B cell (primary cell): ENCODE measurements around the gene PCDH9.

ENCODE experiments used
- EZH2 ChIP-seq: IDR thresholded peaks from 2 replicates; pipeline ENCODE4 v1.6.1; 2012; ENCODE audit warnings: borderline replicate concordance, low read depth, mild to moderate bottlenecking, moderate library complexity, low read length; ENCODE audit not compliant: insufficient read depth, poor library complexity, severe bottlenecking
- TF ChIP-seq, protein P1 (sequence below): fragments of 200-600 bp; IDR thresholded peaks from one replicate; pipeline ENCODE4 v1.8.0; 2022; ENCODE audit warnings: antibody characterized with exemption, mild to moderate bottlenecking

DNA sequence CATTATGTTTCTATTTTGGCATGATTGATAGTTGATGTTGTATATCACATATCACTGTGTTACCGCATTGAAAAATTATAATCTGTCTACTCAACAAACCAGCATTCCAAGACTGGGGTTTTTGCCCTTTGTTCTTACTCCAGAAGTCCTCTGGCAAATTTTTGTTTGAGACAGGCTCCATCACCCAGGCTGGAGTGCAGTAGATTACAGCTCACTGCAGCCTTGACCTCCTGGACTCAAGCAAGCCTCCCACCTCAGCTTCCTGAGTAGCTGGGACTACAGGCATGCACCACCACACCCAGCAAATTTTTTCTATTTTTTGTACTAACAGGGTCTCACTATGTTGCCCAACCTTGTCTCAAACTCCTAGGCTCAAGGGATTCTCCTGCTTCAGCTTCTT, 741.0 kb downstream of the PCDH9 start:
- TF ChIP-seq, protein P1, sequence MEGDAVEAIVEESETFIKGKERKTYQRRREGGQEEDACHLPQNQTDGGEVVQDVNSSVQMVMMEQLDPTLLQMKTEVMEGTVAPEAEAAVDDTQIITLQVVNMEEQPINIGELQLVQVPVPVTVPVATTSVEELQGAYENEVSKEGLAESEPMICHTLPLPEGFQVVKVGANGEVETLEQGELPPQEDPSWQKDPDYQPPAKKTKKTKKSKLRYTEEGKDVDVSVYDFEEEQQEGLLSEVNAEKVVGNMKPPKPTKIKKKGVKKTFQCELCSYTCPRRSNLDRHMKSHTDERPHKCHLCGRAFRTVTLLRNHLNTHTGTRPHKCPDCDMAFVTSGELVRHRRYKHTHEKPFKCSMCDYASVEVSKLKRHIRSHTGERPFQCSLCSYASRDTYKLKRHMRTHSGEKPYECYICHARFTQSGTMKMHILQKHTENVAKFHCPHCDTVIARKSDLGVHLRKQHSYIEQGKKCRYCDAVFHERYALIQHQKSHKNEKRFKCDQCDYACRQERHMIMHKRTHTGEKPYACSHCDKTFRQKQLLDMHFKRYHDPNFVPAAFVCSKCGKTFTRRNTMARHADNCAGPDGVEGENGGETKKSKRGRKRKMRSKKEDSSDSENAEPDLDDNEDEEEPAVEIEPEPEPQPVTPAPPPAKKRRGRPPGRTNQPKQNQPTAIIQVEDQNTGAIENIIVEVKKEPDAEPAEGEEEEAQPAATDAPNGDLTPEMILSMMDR = no peak
- no peak for TF ChIP-seq EZH2
